GM19025 (cell line): Measurements from ENCODE around the gene TMEM165.

Source experiments
- ATAC-seq: cut with Tn5 transposase; IDR thresholded peaks from one replicate; pipeline ENCODE4 v1.9.1; 2021; ENCODE audit warnings: mild to moderate bottlenecking, low read depth, moderate library complexity; ENCODE audit not compliant: unreplicated experiment

The TMEM165 gene

GRCh38 chr4:55366621-55367020 is 29.1 kb upstream of the TMEM165 start:
- ATAC-seq = no peak

DNA sequence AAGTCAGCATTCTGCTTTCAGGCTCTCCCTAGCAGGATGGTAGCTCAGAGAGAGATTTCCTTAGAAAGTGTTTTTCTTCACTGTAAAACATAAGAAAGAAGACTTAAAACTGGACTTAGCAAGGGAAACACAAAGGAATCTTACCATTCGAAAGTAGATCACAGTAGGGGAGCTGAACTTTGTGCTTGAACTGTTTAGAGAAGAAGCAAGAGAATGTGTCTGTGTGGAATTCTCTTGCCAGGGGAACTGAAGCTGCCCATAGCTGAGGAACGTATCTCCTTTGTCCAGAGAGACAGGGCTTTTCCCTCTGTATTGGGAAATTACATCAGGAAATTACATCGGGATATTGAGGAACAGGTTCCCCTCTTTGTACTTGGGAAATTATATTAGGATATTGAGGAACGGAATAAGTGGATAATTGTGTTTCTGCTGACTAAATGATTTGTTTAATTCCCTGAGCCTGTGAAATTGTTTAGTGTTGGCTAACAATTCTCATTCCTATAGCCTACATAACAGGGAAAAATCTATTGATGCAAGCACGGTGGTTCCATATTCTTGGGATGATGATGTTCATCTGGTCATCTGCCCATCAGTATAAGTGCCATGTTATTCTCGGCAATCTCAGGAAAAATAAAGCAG is 28.6 kb upstream of the TMEM165 start:
- no peak for ATAC-seq

DNA sequence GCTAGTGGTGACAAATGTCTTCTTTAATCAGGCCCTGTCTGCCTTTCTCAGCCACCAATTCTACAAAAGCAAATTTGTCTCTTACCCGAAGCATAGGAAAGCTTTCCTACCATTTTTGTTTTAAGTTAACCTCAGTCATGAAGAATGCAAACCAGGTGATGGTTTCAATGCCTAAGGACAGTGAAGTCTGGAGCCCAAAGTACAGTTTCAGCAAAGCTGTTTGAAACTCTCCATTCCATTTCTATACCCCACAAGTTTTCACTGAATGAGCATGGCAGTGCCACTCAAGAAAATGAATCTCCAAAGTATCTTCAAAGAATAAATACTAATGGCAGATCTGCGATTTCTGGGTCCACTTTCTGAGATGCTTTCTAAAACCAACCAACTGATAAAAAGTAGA is 25.8 kb upstream of the TMEM165 start:
- ATAC-seq = no peak

DNA sequence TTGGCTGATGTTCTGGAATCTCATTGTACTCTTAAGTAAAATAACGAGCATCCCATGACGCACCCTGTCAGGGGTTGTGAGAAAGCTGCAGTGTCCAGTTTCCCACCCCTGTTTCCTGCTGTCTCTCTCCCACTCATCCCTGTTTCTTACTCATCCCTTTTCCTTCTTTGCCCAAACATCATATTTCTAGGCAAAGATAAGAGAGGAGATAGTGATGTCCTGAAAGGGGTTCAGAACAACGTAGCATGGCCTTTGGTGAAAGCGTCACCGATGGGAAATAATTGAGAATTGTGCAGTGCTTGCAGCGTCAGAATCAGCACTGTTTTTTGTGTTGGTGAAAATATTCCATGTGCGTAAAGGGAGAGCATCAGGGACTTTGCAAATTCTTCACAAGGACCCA is 23.5 kb upstream of the TMEM165 start:
- ATAC-seq = no peak

DNA sequence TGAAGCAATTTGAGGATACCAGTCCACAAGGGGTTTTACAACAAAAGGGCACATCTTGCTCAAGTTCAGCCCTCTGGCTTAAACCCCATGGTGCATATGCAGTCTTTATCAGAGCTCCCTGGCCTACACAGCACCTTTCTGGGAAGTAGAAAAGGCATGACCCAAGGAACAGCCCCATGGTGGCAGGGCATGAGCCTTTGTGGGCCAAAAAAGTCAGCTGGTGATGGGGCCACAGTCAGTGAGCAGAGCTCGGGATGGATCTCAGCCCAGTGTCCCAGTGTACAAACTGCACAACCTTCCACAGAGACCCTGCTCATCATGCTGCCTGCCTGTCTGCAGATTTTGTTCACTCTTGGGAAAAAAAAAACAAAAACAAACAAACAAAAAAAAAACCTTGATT is 22.3 kb upstream of the TMEM165 start:
- ATAC-seq = no peak

DNA sequence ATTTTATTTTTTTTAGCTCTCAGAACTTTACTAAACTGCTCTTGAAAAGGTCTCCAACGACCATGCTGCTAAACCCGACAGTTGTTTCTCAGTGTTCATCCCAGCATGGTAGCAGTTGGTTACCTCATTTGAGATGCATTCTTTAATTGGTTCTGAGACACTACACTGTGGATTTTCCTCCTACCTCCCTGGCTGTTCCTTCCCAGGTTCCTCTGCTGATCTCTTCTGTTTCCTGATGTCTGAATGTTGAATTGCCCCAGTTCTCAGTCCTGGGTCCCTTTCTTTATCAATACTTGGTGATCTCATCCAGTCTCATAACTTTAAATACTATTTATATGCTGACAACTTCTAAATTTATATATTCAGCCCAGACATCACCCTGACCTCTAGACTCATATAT is 19.1 kb upstream of the TMEM165 start:
- ATAC-seq = no peak

GRCh38 chr4:55378617-55379467 is 16.9 kb upstream of the TMEM165 start:
- ATAC-seq = no peak

DNA sequence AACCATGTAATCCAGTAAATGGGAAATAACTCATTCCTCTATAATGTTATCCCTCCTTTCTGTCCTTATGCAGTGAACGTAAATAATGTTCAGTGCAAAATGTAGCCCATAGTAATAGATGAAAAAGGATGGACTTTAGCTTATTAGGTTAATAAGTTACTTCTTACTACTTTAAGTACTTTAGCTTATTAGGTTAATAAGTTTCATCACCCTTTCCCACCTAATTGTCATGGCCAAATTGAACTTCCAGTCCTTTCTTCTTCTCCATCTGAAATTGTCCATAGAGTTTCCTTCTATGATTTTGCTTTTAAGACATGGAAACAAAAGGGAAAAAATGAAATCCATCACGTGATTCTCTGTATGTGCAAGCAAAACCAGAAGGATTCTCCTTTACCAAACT is 15.2 kb upstream of the TMEM165 start:
- ATAC-seq = no peak

DNA sequence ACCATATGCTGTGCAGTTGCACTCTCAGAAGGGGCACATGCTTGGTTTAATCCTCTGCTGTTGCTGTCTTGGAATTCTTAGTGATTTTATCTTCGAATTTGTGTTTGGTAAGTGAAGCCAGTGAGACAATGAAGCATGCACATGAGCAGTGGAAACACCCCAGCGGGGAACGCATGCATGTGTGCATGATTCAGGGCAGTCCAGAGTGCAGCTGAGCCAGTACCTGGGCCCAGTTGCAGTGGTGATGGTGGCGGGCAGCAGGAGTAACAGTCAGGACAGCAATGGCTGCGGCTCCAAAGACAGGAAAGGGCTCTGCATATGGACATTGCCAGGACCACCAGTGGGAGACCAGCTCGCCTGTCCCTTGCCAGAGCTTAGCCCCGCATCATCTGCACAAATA is 14.3 kb upstream of the TMEM165 start:
- ATAC-seq = no peak

- ATAC-seq = no peak
These were observed 13.2 kb upstream of the TMEM165 start for GRCh38 chr4:55382488-55383003.

GRCh38 chr4:55385201-55385649 is 10.5 kb upstream of the TMEM165 start:
- no peak for ATAC-seq

GRCh38 chr4:55386073-55386472 is 9.7 kb upstream of the TMEM165 start:
- ATAC-seq = no peak

DNA sequence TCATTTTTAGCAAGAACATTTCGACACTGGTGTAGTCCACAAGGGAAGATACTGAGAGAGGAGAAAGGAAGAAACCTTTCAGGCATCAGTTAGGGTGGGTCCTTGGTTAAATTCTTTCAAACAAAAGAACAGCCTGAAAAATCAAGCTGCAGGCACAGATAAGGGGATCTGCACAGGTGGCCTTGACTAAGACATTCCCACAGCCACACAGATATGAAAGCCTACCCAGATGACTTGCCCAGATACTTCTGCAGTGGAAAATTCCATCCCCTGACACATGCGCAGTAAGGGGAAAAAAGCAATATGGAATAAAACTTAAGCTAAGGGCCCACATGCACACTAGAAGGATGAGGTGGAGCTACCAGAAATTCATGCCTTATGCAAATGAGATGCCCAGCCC is 8.9 kb upstream of the TMEM165 start:
- ATAC-seq = no peak

DNA sequence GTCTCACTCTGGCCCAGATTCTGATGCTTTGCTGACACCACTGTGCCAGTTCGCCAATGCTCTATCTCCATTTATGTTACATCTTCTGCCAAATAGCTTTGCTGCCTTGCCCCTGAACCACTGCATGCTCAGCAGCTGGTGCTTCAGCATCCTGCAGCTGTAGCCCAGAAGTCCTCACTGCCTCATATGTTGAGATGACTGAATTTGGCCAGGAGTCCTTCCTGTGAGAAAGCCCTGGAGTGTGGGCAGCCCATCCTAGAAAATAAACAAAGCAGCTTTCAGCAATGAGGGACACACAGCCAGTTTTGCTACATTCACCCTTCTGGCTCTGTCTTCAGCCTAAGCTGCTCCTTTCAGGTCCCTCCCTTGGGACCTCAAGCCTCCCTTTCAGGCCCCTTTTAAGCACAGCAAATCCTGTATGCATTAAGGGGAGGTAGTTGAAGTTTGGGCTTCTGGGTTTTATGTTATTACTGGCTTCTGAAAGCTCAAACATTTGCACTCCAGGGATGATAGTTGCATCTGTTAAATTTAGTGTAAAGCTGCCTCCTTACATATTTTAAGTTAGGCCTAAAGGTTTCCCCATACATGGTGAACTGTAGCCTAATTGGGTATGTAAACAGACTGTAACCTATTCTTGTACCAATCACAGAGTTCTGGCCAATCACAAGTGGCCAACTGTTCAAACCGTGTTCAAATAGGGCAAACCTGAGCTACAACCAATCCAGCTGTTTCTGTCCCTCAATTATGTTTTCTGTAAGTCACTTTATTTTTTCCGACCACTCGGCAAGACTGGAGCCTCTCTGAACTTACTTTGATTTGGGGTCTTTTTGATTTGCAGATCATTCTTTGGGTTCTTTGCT is 2.1 kb upstream of the TMEM165 start:
- no peak for ATAC-seq

GRCh38 chr4:55395218-55395528 is 584 bp upstream of the TMEM165 start:
- ATAC-seq = no peak

DNA sequence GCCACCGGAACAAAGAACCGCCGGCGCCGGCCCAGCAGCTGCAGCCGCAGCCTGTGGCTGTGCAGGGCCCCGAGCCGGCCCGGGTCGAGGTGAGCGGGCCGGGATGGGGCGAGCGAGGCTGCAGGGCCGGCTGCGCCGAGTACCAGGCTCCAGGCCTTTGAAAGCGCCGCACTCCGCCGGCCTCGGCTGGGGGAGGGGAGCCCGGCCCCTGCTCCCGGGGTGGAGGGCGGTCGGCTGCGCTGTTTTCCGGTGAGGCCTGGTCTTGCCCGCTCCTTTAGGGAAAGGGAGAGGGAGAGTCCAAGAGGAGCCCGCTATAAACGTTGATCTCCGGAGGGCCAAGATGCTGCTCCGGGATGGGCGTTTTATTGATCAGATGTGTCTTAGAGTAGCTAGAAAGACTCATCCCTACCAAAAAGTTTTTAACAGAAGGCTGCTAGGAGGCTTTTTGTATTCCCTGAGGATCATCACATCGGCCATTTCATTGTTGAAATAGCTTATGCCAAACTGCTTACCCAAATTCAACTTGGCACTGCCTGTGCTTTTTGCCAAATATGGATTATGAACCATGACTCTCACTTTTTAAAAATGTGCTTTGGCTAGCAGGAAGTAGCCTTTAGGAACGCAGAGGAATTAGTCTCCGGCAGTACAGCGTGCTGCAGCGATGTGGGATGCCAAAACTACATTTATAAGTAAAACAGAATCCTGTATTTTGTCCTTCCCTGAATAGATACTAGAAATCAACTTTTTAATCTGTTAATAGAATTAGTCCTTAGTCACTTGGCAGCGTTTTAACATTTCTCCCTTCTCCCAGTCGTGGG is 760 bp downstream of the TMEM165 start:
- peak; percentile 23 for ATAC-seq

GRCh38 chr4:55397126-55397436 is 1.3 kb downstream of the TMEM165 start:
- ATAC-seq = no peak

DNA sequence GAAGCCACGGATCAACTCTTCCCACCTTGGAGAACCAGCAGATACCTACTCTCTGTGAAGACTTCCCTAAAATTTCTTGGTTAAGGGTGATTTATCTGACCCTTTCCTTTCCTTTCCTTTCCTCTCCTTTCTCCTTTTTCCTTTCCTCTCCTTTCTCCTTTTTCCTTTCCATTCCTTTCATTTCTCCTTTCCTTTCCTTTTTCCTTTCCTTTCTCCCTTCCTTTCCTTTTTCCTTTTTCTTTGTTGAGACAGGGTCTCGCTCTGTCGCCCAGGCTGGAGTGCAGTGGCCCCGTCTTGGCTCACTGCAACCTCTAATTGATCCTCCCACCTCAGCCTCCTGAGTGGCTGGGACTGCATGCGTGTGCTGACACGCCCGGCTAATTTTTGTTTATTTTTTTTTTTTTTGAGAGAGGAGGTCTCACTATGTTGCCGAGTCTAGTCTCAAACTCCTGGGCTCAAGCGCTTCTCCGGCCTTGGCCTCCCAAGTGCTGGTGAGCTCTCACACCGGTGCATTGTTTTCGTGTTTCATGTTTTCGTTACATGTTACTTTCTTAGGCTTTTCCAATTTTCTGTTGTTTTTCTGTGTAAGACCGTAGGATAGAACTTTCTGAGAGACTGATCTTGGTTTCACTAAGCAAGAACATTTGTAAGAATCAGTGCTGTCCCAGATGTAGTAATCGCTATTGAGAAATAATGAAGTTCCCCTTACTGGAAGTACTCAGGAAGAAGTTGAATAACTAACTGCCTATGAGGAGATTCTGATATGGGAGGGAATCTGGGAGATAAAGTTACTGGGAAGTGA is 2.0 kb downstream of the TMEM165 start:
- ATAC-seq = no peak

DNA sequence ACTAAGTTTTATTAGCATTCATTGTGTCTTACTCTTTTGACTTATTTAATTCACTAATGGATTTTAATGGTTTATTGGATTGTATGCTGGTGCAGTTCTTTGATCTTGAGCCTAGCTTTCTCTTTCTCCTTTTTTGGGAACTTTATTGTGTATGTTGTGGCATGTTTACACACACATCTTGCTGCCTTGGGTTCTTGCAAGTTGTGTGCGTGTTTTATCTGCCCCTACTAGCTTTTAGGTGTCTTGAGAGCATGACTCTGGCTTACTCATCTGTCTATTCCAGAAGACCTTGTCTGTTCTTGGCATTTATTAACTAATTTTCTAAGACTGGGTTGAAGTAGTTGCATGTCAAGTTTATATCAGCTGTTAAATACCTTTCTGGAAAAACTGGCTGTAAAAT is 2.7 kb downstream of the TMEM165 start:
- no peak for ATAC-seq

DNA sequence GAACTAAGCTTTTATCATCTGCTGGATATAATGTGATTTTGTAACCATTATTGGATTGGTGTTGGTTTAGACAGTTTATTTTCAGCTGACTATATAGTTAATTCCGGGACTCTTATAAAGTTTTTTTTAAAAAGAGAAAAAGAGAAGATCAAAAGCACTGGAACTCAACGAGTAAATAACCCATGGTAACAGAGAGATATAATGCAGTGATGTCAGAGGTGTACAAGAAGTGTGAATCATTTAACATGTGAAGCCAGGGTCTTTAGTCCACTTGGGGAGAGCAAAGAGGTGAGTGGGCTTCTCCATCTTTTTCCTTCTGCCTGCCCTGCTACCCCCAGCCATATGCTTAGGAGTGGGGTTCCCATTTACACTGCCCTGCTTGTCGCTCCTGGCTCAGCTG is 3.2 kb downstream of the TMEM165 start:
- ATAC-seq = no peak
